Dermis microvascular lymphatic vessel endothelial cell (primary cell): Measurements from ENCODE around the gene VAMP5. TPM values are rescaled to one million over a fixed set of nuclear protein-coding genes. Genes with fewer than 3 reads are reported as not detected.

ENCODE experiments used
- DNase-seq, 2 donors: peaks; one replicate each; pipeline versions ENCODE4 v3.0.0 to v3.0.0-alpha.2; 2010; ENCODE audit warnings: low read depth in 2 of 2
- total RNA-seq: library from RNA; depleted of rRNA; stranded (reverse); fragments of >200 nt; gene quantifications from 2 replicates; pipeline ENCODE4 v1.2.1, GENCODE V29; 2014

VAMP5 gene
- total RNA-seq, 1 donor from 2014 or later = 89.2 TPM

GRCh38 chr2:85631316-85631715 lies 47.1 kb downstream of the VAMP5 start:
- DNase-seq = no peak

- DNase-seq = no peak
These were observed 50.8 kb downstream of the VAMP5 start for GRCh38 chr2:85635011-85635410.

- DNase-seq = no peak
These were observed 51.4 kb downstream of the VAMP5 start for GRCh38 chr2:85635636-85636035.

DNA sequence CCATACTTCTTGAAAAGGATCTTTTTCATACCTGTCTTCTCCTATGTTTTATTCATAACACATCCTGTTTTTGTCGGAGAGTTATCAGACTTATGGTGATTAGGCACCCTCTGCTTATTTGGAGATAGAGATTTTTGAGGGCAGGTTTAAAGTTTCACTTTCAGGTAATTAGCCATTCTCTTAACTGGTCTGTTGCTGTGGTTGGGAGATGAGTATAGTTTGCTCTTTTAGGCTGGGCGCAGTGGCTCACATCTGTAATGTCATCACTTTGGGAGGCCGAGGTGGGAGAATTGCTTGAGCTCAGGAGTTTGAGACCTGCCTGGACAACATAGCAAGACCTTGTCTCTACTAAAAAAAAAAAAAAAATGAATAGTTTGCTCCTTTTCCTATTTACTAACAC lies 58.5 kb downstream of the VAMP5 start:
- no peak for DNase-seq

Other genes with a start within 250 kb of the VAMP5 start
- gene RETSAT, start 229.9 kb upstream of the VAMP5 start, total RNA-seq = 51.6 and 54.1 TPM in 2 replicates
- 6.9 and 9.6 TPM in 2 replicates for gene ELMOD3, start 229.7 kb upstream of the VAMP5 start, total RNA-seq
- gene CAPG, start 174.1 kb upstream of the VAMP5 start, total RNA-seq = 62.4 and 63.6 TPM in 2 replicates
- under 0.01 TPM in 2 replicates for gene SH2D6, start 165.7 kb upstream of the VAMP5 start, total RNA-seq
- gene MAT2A, start 45.3 kb upstream of the VAMP5 start, total RNA-seq = 89.1 and 116 TPM in 2 replicates
- 27.3 and 40.0 TPM in 2 replicates for gene GGCX, start 22.9 kb upstream of the VAMP5 start, total RNA-seq
- gene VAMP8, start 6.8 kb upstream of the VAMP5 start, total RNA-seq = 2.8 and 5.9 TPM in 2 replicates
- 197 and 224 TPM in 2 replicates for gene RNF181, start 11.3 kb downstream of the VAMP5 start, total RNA-seq
- gene TMEM150A, start 18.3 kb downstream of the VAMP5 start, total RNA-seq = 5.8 and 14.2 TPM in 2 replicates
- gene C2orf68, start 27.6 kb downstream of the VAMP5 start, total RNA-seq = 16.6 and 20.7 TPM in 2 replicates
- 37.7 and 42.6 TPM in 2 replicates for gene USP39, start 31.8 kb downstream of the VAMP5 start, total RNA-seq
- gene SFTPB, start 83.8 kb downstream of the VAMP5 start, total RNA-seq = not detected in 2 replicates
- gene GNLY, start 109.9 kb downstream of the VAMP5 start, total RNA-seq = not detected in 2 replicates
- gene ATOH8, start 169.6 kb downstream of the VAMP5 start, total RNA-seq = 13.1 and 21.5 TPM in 2 replicates